ENCODE results near the gene ZNRF2.

GRCh38 chr7:30303312-30304039 lies 19.1 kb downstream of the ZNRF2 start:
- no peak for TF ChIP-seq POLR2A (IDR thresholded peaks at IDR 0.05)
- no peak for TF ChIP-seq CTCF (IDR thresholded peaks at IDR 0.05)

Measured in thyroid gland (tissue), 4 donors.